HepG2 (cell line): ENCODE measurements around the gene ATP2C2. TPM values are rescaled to one million over a fixed set of nuclear protein-coding genes. Genes with fewer than 3 reads are reported as not detected.

Experiments
- CBX1 ChIP-seq: IDR thresholded peaks from one replicate; pipeline ENCODE4 v1.6.1; 2016; ENCODE audit warnings: antibody characterized with exemption, low read depth
- CENPBD1 ChIP-seq: sonication (generic); formaldehyde crosslinking; IDR thresholded peaks from 2 replicates; pipeline ENCODE4 v1.8.0; 2022; ENCODE audit warnings: missing genetic modification reagents, low read depth, mild to moderate bottlenecking, borderline replicate concordance
- ETV6 ChIP-seq: sonication (generic); formaldehyde crosslinking; conservative IDR thresholded peaks from 2 replicates; pipeline ENCODE4 v1.4.0; 2020; ENCODE audit warnings: missing genetic modification reagents
- GATAD2A ChIP-seq: IDR thresholded peaks from 2 replicates; pipeline ENCODE4 v1.6.1; 2016
- GTF2F1 ChIP-seq: fragments of 150-350 bp; IDR thresholded peaks from 2 replicates; pipeline ENCODE4 v1.6.1; 2014; ENCODE audit warnings: low read length
- HOMEZ ChIP-seq: IDR thresholded peaks from 2 replicates; pipeline ENCODE4 v1.6.1; 2016; ENCODE audit warnings: low read depth
- HOXA3 ChIP-seq: sonication (generic); formaldehyde crosslinking; IDR thresholded peaks from 2 replicates; pipeline ENCODE4 v1.5.0; 2020; ENCODE audit warnings: missing genetic modification reagents
- HOXA5 ChIP-seq: sonication (generic); formaldehyde crosslinking; IDR thresholded peaks from 2 replicates; pipeline ENCODE4 v1.4.0; 2020; ENCODE audit warnings: missing genetic modification reagents
- IKZF5 ChIP-seq: IDR thresholded peaks from 2 replicates; pipeline ENCODE4 v1.6.1; 2018; ENCODE audit warnings: missing genetic modification reagents, mild to moderate bottlenecking, missing compliant biosample characterization
- MED1 ChIP-seq: sonication (generic); formaldehyde crosslinking; IDR thresholded peaks from 2 replicates; pipeline ENCODE4 v1.4.0; 2020; ENCODE audit warnings: missing genetic modification reagents
- NFRKB ChIP-seq: fragments of 450-650 bp; IDR thresholded peaks from 2 replicates; pipeline ENCODE4 v1.6.1; 2017
- RAD51 ChIP-seq: fragments of 450-650 bp; IDR thresholded peaks from 2 replicates; pipeline ENCODE4 v1.6.1; 2016; ENCODE audit warnings: borderline replicate concordance
- RARG ChIP-seq: sonication (generic); formaldehyde crosslinking; IDR thresholded peaks from 2 replicates; pipeline ENCODE4 v1.4.0; 2020; ENCODE audit warnings: low read depth, mild to moderate bottlenecking, missing genetic modification reagents
- SMYD3 ChIP-seq: sonication (generic); formaldehyde crosslinking; IDR thresholded peaks from 2 replicates; pipeline ENCODE4 v1.8.1; 2023; ENCODE audit warnings: mild to moderate bottlenecking, missing genetic modification reagents
- SP5 ChIP-seq: IDR thresholded peaks from 2 replicates; pipeline ENCODE4 v1.6.1; 2016; ENCODE audit warnings: low read depth, borderline replicate concordance
- THAP11 ChIP-seq: IDR thresholded peaks from 2 replicates; pipeline ENCODE4 v1.6.1; 2016; ENCODE audit warnings: missing biosample characterization, missing genetic modification reagents
- ZBTB7B ChIP-seq: sonication (generic); formaldehyde crosslinking; IDR thresholded peaks from 2 replicates; pipeline ENCODE4 v1.4.0; 2020; ENCODE audit warnings: missing genetic modification reagents
- ZC3H13 ChIP-seq: sonication (generic); formaldehyde crosslinking; IDR thresholded peaks from 2 replicates; pipeline ENCODE4 v1.8.1; 2023; ENCODE audit warnings: mild to moderate bottlenecking, missing genetic modification reagents, moderate library complexity
- ZNF337 ChIP-seq: sonication (generic); formaldehyde crosslinking; IDR thresholded peaks from 2 replicates; pipeline ENCODE4 v1.5.1; 2020; ENCODE audit warnings: missing genetic modification reagents, low read depth, mild to moderate bottlenecking, borderline replicate concordance
- ZNF557 ChIP-seq: sonication (generic); formaldehyde crosslinking; IDR thresholded peaks from 2 replicates; pipeline ENCODE4 v1.4.0; 2020; ENCODE audit warnings: missing genetic modification reagents
- ZNF563 ChIP-seq: sonication (generic); formaldehyde crosslinking; IDR thresholded peaks from 2 replicates; pipeline ENCODE4 v1.8.0; 2022; ENCODE audit warnings: mild to moderate bottlenecking, moderate library complexity, missing genetic modification reagents
- ZNF672 ChIP-seq: sonication (generic); formaldehyde crosslinking; IDR thresholded peaks from 2 replicates; pipeline ENCODE4 v1.8.1; 2022; ENCODE audit warnings: missing genetic modification reagents
- ZNF747 ChIP-seq: sonication (generic); formaldehyde crosslinking; IDR thresholded peaks from 2 replicates; pipeline ENCODE4 v1.8.1; 2023; ENCODE audit warnings: missing genetic modification reagents, mild to moderate bottlenecking, borderline replicate concordance
- polyA plus RNA-seq, 8 experiments: library from polyadenylated mRNA; depleted of rRNA in 3 of 8; stranded (reverse) in 7 of 8; unstranded in 1 of 8; fragments of >200 nt; fragmentation: Illumina TruSeq in 4 of 8; extraction: Trizol in 4 of 8; gene quantifications; 2 replicates each; pipeline versions ENCODE4 v1.2.1 to v1.2.3, GENCODE V29; 2011 to 2016; ENCODE audit warnings: low read depth in 4 of 8, missing spikeins in 1 of 8, mixed read lengths in 1 of 8; ENCODE audit not compliant: insufficient read depth in 1 of 8
- total RNA-seq, 5 experiments: library from RNA; depleted of rRNA; stranded (reverse); fragments of >200 nt; fragmentation: Illumina TruSeq; extraction: Trizol; gene quantifications; 2 replicates each; pipeline ENCODE4 v1.2.3, GENCODE V29; 2016; ENCODE audit warnings: low read depth in 1 of 5
- TF ChIP-seq, protein P1 (sequence below): sonication (generic); formaldehyde crosslinking; IDR thresholded peaks from 2 replicates; pipeline ENCODE4 v1.5.0; 2020; ENCODE audit warnings: mild to moderate bottlenecking, missing genetic modification reagents
- TF ChIP-seq, protein P2 (sequence below): sonication (generic); formaldehyde crosslinking; IDR thresholded peaks from 2 replicates; pipeline ENCODE4 v1.9.0; 2022; ENCODE audit warnings: missing genetic modification reagents, mild to moderate bottlenecking, borderline replicate concordance

Gene ATP2C2
- total and polyA plus RNA-seq, 2 of the 13 experiments (the other 11 are each of a cell fraction or from before 2014, with no cell fraction given) = 0.07 TPM; not detected in 1

DNA sequence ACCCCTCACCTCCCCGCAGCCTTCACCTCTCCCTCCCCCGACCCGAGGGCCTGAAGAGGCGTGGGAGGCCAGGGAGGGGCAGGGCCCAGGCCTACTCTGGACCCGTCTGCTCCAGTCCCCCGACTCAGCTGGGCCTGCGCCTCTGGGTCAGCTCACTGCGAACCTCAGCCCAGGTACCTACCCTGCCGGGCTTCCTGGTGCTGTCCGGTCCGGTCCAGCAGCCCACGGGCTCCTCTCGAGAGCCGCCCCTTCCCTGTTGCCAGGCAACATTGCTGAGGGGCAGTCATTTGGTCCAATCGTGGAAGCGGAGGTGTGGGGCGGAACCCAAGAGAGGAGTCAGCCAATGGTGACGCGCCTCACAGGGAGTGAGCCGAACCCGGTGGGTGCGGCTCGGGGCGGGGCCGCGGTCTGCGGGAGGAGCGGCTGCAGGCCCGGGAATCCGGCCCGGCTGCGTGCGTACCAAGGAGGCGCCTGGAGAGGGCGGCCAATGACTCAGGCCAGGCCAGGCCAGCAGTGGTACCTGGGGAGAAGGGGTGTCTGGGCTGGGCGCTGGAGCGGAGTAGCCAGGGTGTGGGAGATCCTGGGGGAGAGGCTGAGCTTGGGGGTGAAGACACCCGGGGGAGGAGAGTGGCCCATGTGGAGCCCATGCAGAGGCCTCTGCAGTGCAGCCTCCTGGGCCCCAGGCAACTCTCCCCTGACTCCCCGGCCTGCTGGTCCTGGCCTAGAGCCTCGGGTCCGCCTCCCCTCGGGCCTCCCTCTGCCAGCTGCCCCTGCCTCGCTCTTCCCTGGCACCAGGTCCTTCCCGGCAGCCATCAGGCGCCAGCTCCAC lies 136.3 kb downstream of the ATP2C2 start, which contains the start of gene MEAK7 (continued):
- TF ChIP-seq, protein P1, sequence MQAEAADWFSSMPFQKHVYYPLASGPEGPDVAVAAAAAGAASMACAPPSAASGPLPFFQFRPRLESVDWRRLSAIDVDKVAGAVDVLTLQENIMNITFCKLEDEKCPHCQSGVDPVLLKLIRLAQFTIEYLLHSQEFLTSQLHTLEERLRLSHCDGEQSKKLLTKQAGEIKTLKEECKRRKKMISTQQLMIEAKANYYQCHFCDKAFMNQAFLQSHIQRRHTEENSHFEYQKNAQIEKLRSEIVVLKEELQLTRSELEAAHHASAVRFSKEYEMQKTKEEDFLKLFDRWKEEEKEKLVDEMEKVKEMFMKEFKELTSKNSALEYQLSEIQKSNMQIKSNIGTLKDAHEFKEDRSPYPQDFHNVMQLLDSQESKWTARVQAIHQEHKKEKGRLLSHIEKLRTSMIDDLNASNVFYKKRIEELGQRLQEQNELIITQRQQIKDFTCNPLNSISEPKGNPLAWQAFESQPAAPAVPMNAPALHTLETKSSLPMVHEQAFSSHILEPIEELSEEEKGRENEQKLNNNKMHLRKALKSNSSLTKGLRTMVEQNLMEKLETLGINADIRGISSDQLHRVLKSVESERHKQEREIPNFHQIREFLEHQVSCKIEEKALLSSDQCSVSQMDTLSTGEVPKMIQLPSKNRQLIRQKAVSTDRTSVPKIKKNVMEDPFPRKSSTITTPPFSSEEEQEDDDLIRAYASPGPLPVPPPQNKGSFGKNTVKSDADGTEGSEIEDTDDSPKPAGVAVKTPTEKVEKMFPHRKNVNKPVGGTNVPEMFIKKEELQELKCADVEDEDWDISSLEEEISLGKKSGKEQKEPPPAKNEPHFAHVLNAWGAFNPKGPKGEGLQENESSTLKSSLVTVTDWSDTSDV (CRISPR knock-in tag) = no peak
- TF ChIP-seq RAD51 (no peak), GATAD2A (CRISPR knock-in tag) (no peak), HOXA3 (CRISPR knock-in tag) (peak; percentile 40; the same call in 1 of the 2 replicates), ETV6 (CRISPR knock-in tag) (no peak; the same call in 1 of the 2 replicates), SMYD3 (CRISPR knock-in tag) (peak; percentile 88), SP5 (CRISPR knock-in tag) (0 out of 2 replicates have a peak, but pooled peaks have one; percentile 54), ZBTB7B (CRISPR knock-in tag) (peak; percentile 6), ZNF563 (CRISPR knock-in tag) (no peak), RARG (CRISPR knock-in tag) (no peak), ZNF557 (no peak), ZNF337 (CRISPR knock-in tag) (no peak), HOMEZ (CRISPR knock-in tag) (no peak), NFRKB (no peak), THAP11 (CRISPR knock-in tag) (0 out of 2 replicates have a peak, but pooled peaks have one; percentile 39), HOXA5 (CRISPR knock-in tag) (peak; percentile 54; the same call in 1 of the 2 replicates), MED1 (CRISPR knock-in tag) (peak; percentile 55), ZNF672 (CRISPR knock-in tag) (no peak), ZC3H13 (CRISPR knock-in tag) (no peak), CENPBD1 (CRISPR knock-in tag) (no peak), IKZF5 (peak; percentile 21; the same call in 1 of the 2 replicates), ZNF747 (no peak), GTF2F1 (no peak), CBX1 (peak; percentile 25)
- TF ChIP-seq, protein P2, sequence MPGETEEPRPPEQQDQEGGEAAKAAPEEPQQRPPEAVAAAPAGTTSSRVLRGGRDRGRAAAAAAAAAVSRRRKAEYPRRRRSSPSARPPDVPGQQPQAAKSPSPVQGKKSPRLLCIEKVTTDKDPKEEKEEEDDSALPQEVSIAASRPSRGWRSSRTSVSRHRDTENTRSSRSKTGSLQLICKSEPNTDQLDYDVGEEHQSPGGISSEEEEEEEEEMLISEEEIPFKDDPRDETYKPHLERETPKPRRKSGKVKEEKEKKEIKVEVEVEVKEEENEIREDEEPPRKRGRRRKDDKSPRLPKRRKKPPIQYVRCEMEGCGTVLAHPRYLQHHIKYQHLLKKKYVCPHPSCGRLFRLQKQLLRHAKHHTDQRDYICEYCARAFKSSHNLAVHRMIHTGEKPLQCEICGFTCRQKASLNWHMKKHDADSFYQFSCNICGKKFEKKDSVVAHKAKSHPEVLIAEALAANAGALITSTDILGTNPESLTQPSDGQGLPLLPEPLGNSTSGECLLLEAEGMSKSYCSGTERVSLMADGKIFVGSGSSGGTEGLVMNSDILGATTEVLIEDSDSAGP = peak; percentile 84
